H1 (cell line): Measurements from ENCODE around the gene C2orf80. TPM values are rescaled to one million over a fixed set of nuclear protein-coding genes. Genes with fewer than 3 reads are reported as not detected.

ENCODE experiments used
- CTCF ChIA-PET: fragments of 300-600 bp; sonication (Branson Sonifier 250); formaldehyde crosslinking; loops from one replicate; lab custom pipeline; 2021; ENCODE audit not compliant: partially characterized antibody; lab: Charles Lee
- POLR2A ChIA-PET: fragments of 300-600 bp; sonication (Branson Sonifier 250); formaldehyde crosslinking; loops from one replicate; lab custom pipeline; 2021; ENCODE audit warnings: inconsistent platforms; ENCODE audit not compliant: partially characterized antibody; lab: Charles Lee
- DNase-seq, 2 experiments: peaks; one replicate each; pipeline versions ENCODE4 v3.0.0 to v3.0.0-alpha.2; 2010 to 2022; ENCODE audit warnings: low spot score in 2 of 2, low read depth in 1 of 2, mixed read lengths in 1 of 2
- FAIRE-seq: peaks from 2 replicates; lab custom pipeline; 2011; peaks lifted over from hg19 to GRCh38; lab: Jason Lieb, UNC
- H2AFZ ChIP-seq: 2 replicates; pipeline ENCODE4 v1.8.1; 2012; ENCODE audit warnings: low read length, inconsistent platforms
- H2AK5ac ChIP-seq: 2 replicates; pipeline ENCODE4 v1.6.1; 2013; ENCODE audit warnings: low read depth, low read length
- H2BK120ac ChIP-seq: replicated peaks from 2 replicates; pipeline ENCODE3; 2013; ENCODE audit warnings: low read depth, low read length, inconsistent platforms
- H2BK12ac ChIP-seq: 2 replicates; pipeline ENCODE4 v1.6.1; 2013; ENCODE audit warnings: low read depth, low read length
- H2BK15ac ChIP-seq: 2 replicates; pipeline ENCODE4 v1.6.1; 2013; ENCODE audit warnings: low read length
- H2BK20ac ChIP-seq: 2 replicates; pipeline ENCODE4 v1.6.1; 2013; ENCODE audit warnings: low read length
- H2BK5ac ChIP-seq: 2 replicates; pipeline ENCODE4 v1.6.1; 2013; ENCODE audit warnings: low read depth, low read length
- H3K14ac ChIP-seq: 2 replicates; pipeline ENCODE4 v1.6.1; 2013; ENCODE audit warnings: inconsistent platforms; ENCODE audit not compliant: insufficient read length
- H3K18ac ChIP-seq: 2 replicates; pipeline ENCODE4 v1.6.1; 2013; ENCODE audit warnings: low read length; ENCODE audit errors: extremely low read depth
- H3K23ac ChIP-seq: 2 replicates; pipeline ENCODE4 v1.6.1; 2013; ENCODE audit warnings: inconsistent platforms; ENCODE audit not compliant: insufficient read length
- H3K23me2 ChIP-seq: 2 replicates; pipeline ENCODE4 v1.6.1; 2013; ENCODE audit warnings: low read depth, low read length
- H3K27ac ChIP-seq: 2 replicates; pipeline ENCODE4 v1.6.1; 2011; ENCODE audit warnings: low read depth, low read length, inconsistent platforms
- H3K27me3 ChIP-seq, 4 experiments: replicated peaks in 1 of 4; 1 replicate in 1 of 4; 2 replicates in 3 of 4; pipeline versions ENCODE4 v1.6.1 to v1.8.1; 2011 to 2013; ENCODE audit warnings: low read length in 3 of 4, mild to moderate bottlenecking in 3 of 4, inconsistent platforms in 2 of 4, mixed read lengths in 2 of 4, moderate library complexity in 1 of 4; ENCODE audit not compliant: control insufficient read depth in 3 of 4, insufficient read depth in 3 of 4; ENCODE audit errors: extremely low read depth in 1 of 4
- H3K36me3 ChIP-seq, 4 experiments: 2 replicates each; pipeline versions ENCODE4 v1.6.1 to v1.8.1; 2011 to 2013; ENCODE audit warnings: mild to moderate bottlenecking in 4 of 4, low read length in 3 of 4, moderate library complexity in 2 of 4, control low read depth in 1 of 4, inconsistent platforms in 1 of 4; ENCODE audit not compliant: insufficient read depth in 4 of 4, control insufficient read depth in 2 of 4
- H3K4ac ChIP-seq: replicated peaks from 2 replicates; pipeline ENCODE3; 2013; ENCODE audit warnings: low read length, low read depth, mixed read lengths, inconsistent platforms; ENCODE audit not compliant: insufficient read length
- H3K4me1 ChIP-seq, 4 experiments: replicated peaks in 1 of 4; 1 replicate in 1 of 4; 2 replicates in 3 of 4; pipeline versions ENCODE4 v1.6.1 to v1.8.1; 2011 to 2013; ENCODE audit warnings: low read length in 3 of 4, inconsistent platforms in 2 of 4, mixed read lengths in 1 of 4; ENCODE audit not compliant: insufficient read depth in 4 of 4, control insufficient read depth in 3 of 4
- H3K4me2 ChIP-seq, 2 experiments: 2 replicates each; pipeline versions ENCODE4 v1.6.1 to v1.8.1; 2011 to 2013; ENCODE audit warnings: low read depth in 2 of 2, low read length in 2 of 2, control low read depth in 1 of 2, inconsistent platforms in 1 of 2, mild to moderate bottlenecking in 1 of 2; ENCODE audit not compliant: insufficient read depth in 1 of 2
- H3K4me3 ChIP-seq, 4 experiments: fragments of 200-600, 300-600 bp in 1 of 4; sonication (generic), shearing (Covaris generic), sonication (Bioruptor Twin) in 1 of 4; 2 replicates each; pipeline versions ENCODE4 v1.5.1 to v1.8.1; 2011 to 2016; ENCODE audit warnings: low read length in 4 of 4, low read depth in 3 of 4, control low read depth in 2 of 4, inconsistent platforms in 2 of 4, mild to moderate bottlenecking in 2 of 4, mixed read lengths in 1 of 4, moderate library complexity in 1 of 4; ENCODE audit not compliant: insufficient read depth in 2 of 4; ENCODE audit errors: extremely low read depth in 1 of 4
- H3K56ac ChIP-seq: replicated peaks from 2 replicates; pipeline ENCODE3; 2013; ENCODE audit warnings: low read depth, mild to moderate bottlenecking, mixed read lengths, low read length, inconsistent platforms; ENCODE audit not compliant: insufficient read length
- H3K79me1 ChIP-seq: 2 replicates; pipeline ENCODE4 v1.6.1; 2013; ENCODE audit warnings: low read depth, low read length, control low read depth
- H3K79me2 ChIP-seq, 2 experiments: 2 replicates each; pipeline versions ENCODE4 v1.6.1 to v1.8.1; 2012 to 2013; ENCODE audit warnings: low read length in 2 of 2, mild to moderate bottlenecking in 2 of 2, inconsistent platforms in 1 of 2; ENCODE audit not compliant: insufficient read depth in 2 of 2, control insufficient read depth in 1 of 2
- H3K9ac ChIP-seq, 4 experiments: replicated peaks in 1 of 4; 1 replicate in 1 of 4; 2 replicates in 3 of 4; pipeline versions ENCODE4 v1.6.1 to v1.8.1; 2011 to 2013; ENCODE audit warnings: low read depth in 3 of 4, low read length in 3 of 4, control low read depth in 2 of 4, mild to moderate bottlenecking in 2 of 4, moderate library complexity in 2 of 4, inconsistent platforms in 1 of 4; ENCODE audit errors: extremely low read depth in 1 of 4
- H3K9me3 ChIP-seq, 2 experiments: 2 replicates each; pipeline versions ENCODE4 v1.6.1 to v1.8.1; 2012 to 2013; ENCODE audit warnings: mild to moderate bottlenecking in 2 of 2, moderate library complexity in 2 of 2, control low read depth in 1 of 2, inconsistent platforms in 1 of 2, low read depth in 1 of 2, low read length in 1 of 2, mixed read lengths in 1 of 2; ENCODE audit not compliant: insufficient read depth in 2 of 2
- H4K20me1 ChIP-seq, 2 experiments: replicated peaks in 1 of 2; 2 replicates each; pipeline versions ENCODE3 to v1.8.1; 2011 to 2013; ENCODE audit warnings: inconsistent platforms in 2 of 2, low read length in 2 of 2, mild to moderate bottlenecking in 1 of 2; ENCODE audit not compliant: insufficient read depth in 2 of 2, control insufficient read depth in 1 of 2
- H4K5ac ChIP-seq: 2 replicates; pipeline ENCODE4 v1.6.1; 2013; ENCODE audit warnings: low read length, low read depth, mixed read lengths, inconsistent platforms; ENCODE audit not compliant: insufficient read length
- H4K8ac ChIP-seq: 2 replicates; pipeline ENCODE4 v1.8.0; 2013; ENCODE audit warnings: mild to moderate bottlenecking, moderate library complexity, low read length, inconsistent platforms; ENCODE audit not compliant: insufficient read depth; ENCODE audit errors: extremely low read depth
- H4K91ac ChIP-seq: replicated peaks from 2 replicates; pipeline ENCODE3; 2013; ENCODE audit warnings: low read length, mixed read lengths, inconsistent platforms; ENCODE audit not compliant: insufficient read length
- ASH2L ChIP-seq: fragments of 200-600, 300-600 bp; sonication (generic); IDR thresholded peaks from one replicate; pipeline ENCODE4 v1.7.1; 2017; ENCODE audit warnings: low read length
- CEBPB ChIP-seq: IDR thresholded peaks from 2 replicates; pipeline ENCODE4 v1.6.1; 2012; ENCODE audit warnings: low read depth, low read length
- EGR1 ChIP-seq: IDR thresholded peaks from 2 replicates; pipeline ENCODE4 v1.6.1; 2011; ENCODE audit warnings: low read depth, low read length, borderline replicate concordance
- KDM1A ChIP-seq: fragments of 200-600, 300-600 bp; sonication (generic); IDR thresholded peaks from 2 replicates; pipeline ENCODE4 v1.7.1; 2016; ENCODE audit warnings: mild to moderate bottlenecking, low read length, borderline replicate concordance
- POU5F1 ChIP-seq: IDR thresholded peaks from 2 replicates; pipeline ENCODE4 v1.6.1; 2011; ENCODE audit warnings: low read depth, mild to moderate bottlenecking, low read length, moderate library complexity
- RAD21 ChIP-seq, 2 experiments: IDR thresholded peaks in 1 of 2; conservative IDR thresholded peaks in 1 of 2; 2 replicates each; pipeline ENCODE4 v1.6.1; 2011; ENCODE audit warnings: low read depth in 2 of 2, low read length in 2 of 2, improper control_type of control experiment in 1 of 2, inconsistent platforms in 1 of 2, mild to moderate bottlenecking in 1 of 2, moderate library complexity in 1 of 2
- RXRA ChIP-seq: IDR thresholded peaks from 2 replicates; pipeline ENCODE4 v1.6.1; 2011; ENCODE audit warnings: low read depth, mild to moderate bottlenecking, low read length, moderate library complexity; ENCODE audit not compliant: insufficient read depth
- SP1 ChIP-seq: IDR thresholded peaks from 2 replicates; pipeline ENCODE4 v1.6.1; 2011; ENCODE audit warnings: low read depth, low read length
- TAF7 ChIP-seq: optimal IDR thresholded peaks from 2 replicates; pipeline ENCODE3; 2011; ENCODE audit warnings: low read depth, mild to moderate bottlenecking, inconsistent platforms, low read length, moderate library complexity, borderline replicate concordance
- TEAD4 ChIP-seq: IDR thresholded peaks from 2 replicates; pipeline ENCODE4 v1.6.1; 2012; ENCODE audit warnings: low read depth, low read length, inconsistent platforms, mixed read lengths
- WGBS, 2 experiments: shearing (Covaris generic) in 1 of 2; methylation state at CpG; one replicate each; pipeline versions ENCODE4 v1.1.6 to v1.1.7; 2013 to 2015; ENCODE audit warnings: low lambda C conversion rate in 2 of 2, mixed read lengths in 2 of 2, inconsistent platforms in 1 of 2, low coverage in 1 of 2, missing lambda C conversion rate in 1 of 2; ENCODE audit not compliant: insufficient replicate concordance in 2 of 2, insufficient coverage in 1 of 2, insufficient read length in 1 of 2; ENCODE audit errors: extremely low coverage in 1 of 2, missing lambda C conversion rate in 1 of 2; 5-methylcytosine and 5-hydroxymethylcytosine counted together
- polyA plus RNA-seq, 7 experiments: library from polyadenylated mRNA; depleted of rRNA in 3 of 7; stranded (reverse) in 5 of 7; unstranded in 2 of 7; fragments of >200 nt in 5 of 7; fragments of 200-250 nt in 2 of 7; gene quantifications; 1 replicate in 5 of 7; 2 replicates in 1 of 7; 4 replicates in 1 of 7; pipeline versions ENCODE4 v1.2.1 to v1.2.3, GENCODE V29; 2011 to 2013; ENCODE audit warnings: missing spikeins in 2 of 7, mixed read lengths in 2 of 7
- total RNA-seq: library from RNA; stranded (reverse); fragmentation: NEBNext Ultra II Directional; extraction: Animal tissue kit (Norgen Biotek cat#: 25700); gene quantifications from 2 replicates; pipeline ENCODE4 v1.2.1, GENCODE V29; 2021
- TF ChIP-seq, protein P1 (sequence below): IDR thresholded peaks from 2 replicates; pipeline ENCODE4 v1.6.1; 2012; ENCODE audit warnings: inconsistent platforms

The C2orf80 gene
- total and polyA plus RNA-seq, 2 of the 8 experiments (the other 6 are each of a cell fraction or from before 2014, with no cell fraction given) = 0.97 to 1.1 TPM

DNA sequence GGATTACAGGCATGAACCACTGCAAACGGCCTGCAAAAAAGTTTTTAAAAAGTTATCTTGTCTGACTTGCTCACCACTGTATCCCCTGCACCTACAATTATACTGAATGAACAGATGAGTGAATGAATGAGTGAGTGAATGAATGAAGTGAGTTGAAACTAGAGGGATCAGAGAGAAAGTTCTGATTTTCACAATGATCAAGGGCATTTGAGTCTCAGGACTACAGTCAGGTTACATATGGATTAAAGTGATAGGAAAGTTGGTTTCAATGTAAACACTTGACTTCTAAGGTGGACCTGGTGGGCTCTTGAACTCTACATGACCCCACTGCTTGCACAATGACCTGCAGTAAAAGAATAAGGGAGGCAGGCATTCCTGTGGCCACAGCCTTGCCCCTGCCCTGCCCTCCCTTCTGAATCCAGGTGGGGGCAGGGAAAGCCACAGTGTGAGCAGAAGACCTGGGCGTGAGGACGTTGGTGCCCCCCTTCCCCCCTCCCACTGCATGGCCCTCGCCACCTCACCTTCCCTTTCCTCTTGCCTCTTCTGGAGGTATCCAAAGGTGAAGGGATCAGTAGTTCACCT lies 10.7 kb downstream of the C2orf80 start:
- TF ChIP-seq KDM1A = no peak
- no peak for TF ChIP-seq EGR1
- TF ChIP-seq ASH2L = no peak
- TF ChIP-seq, protein P1, sequence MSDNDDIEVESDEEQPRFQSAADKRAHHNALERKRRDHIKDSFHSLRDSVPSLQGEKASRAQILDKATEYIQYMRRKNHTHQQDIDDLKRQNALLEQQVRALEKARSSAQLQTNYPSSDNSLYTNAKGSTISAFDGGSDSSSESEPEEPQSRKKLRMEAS = no peak
- 0 out of 2 replicates have a peak, but pooled peaks have one; percentile 11 for TF ChIP-seq SP1
- TF ChIP-seq RAD21 (IDR thresholded peaks at IDR 0.05 in 1 of 2, conservative IDR thresholded peaks at IDR 0.05 in 1 of 2; ENCODE audit: low read depth in 2 of 2, low read length in 2 of 2) = peak; percentile 21 to 30; a peak in 3 of 4 replicates
- TF ChIP-seq TAF7 = no peak
- peak; percentile 91 for TF ChIP-seq RXRA
- TF ChIP-seq TEAD4 = peak; percentile 59; the same call in 1 of the 2 replicates
- TF ChIP-seq POU5F1 = no peak
- TF ChIP-seq CEBPB = peak; percentile 86
- Histone ChIP-seq H3K4me3 (no peak overlapping the region), H3K27ac (no peak overlapping the region), H4K20me1 (no peaks in the 10 kb centered on the region), H3K4me2 (no peak overlapping the region), H2BK20ac (no peak overlapping the region), H3K4me1 (peaks cover 1 to 5% (median 2%) of the 10 kb centered on the region in 4 experiments; a peak in 3 of 7 replicates), H3K36me3 (no peaks in the 10 kb centered on the region), H3K4ac (no peak overlapping the region), H3K14ac (no peak overlapping the region), H2BK12ac (no peak overlapping the region), H3K23me2 (no peaks in the 10 kb centered on the region), H3K27me3 (no peaks in the 10 kb centered on the region), H4K5ac (no peak overlapping the region), H4K8ac (peak overlapping the region; percentile 22; the same call in 1 of the 2 replicates), H3K9ac (no peak overlapping the region), H2BK120ac (no peak overlapping the region), H2BK5ac (peak overlapping the region; percentile 46; the same call in 1 of the 2 replicates), H2BK15ac (no peak overlapping the region), H3K18ac (no peak overlapping the region), H2AFZ (no peak overlapping the region), H3K79me2 (no peaks in the 10 kb centered on the region), H4K91ac (no peak overlapping the region), H3K79me1 (no peaks in the 10 kb centered on the region), H3K9me3 (no peaks in the 10 kb centered on the region), H2AK5ac (no peak overlapping the region), H3K56ac (no peak overlapping the region), H3K23ac (no peak overlapping the region)
- 79% methylated on average over 4 of the region's 4 CpGs; no CpG with 5 or more reads in 1 of the 2 experiments for WGBS, 2 experiments
- ChIA-PET CTCF (interaction anchor here (1.0 kb wide), 1 partner anchor 62 kb away, joined by 3 read pairs; no protein-coding TSS in a partner anchor), POLR2A (no interaction called here)
- peak; percentile 32 for FAIRE-seq
- DNase-seq = no peak
